B cell (primary cell): Measurements from ENCODE around the gene NETO1. TPM values are rescaled to one million over a fixed set of nuclear protein-coding genes. Genes with fewer than 3 reads are reported as not detected.

Experiments used
- ATAC-seq: fragments of 200-7000 bp; cut with Tn5 transposase; one replicate; pipeline ENCODE4 v1.10.0; 2021; ENCODE audit warnings: low read depth, mild to moderate bottlenecking, moderate number of reproducible peaks, moderate library complexity
- CTCF ChIA-PET: fragments of 350-600 bp; sonication (Branson Sonifier 250); formaldehyde crosslinking; loops from one replicate; lab custom pipeline; 2021; ENCODE audit warnings: antibody characterized with exemption, inconsistent platforms; lab: Charles Lee
- POLR2A ChIA-PET: fragments of 350-600 bp; sonication (Branson Sonifier 250); formaldehyde crosslinking; loops from one replicate; lab custom pipeline; 2021; ENCODE audit warnings: antibody characterized with exemption; lab: Charles Lee
- DNase-seq: peaks from one replicate; pipeline ENCODE4 v3.0.0; 2013
- H2AFZ ChIP-seq: 2 replicates; pipeline ENCODE4 v1.6.1; 2012; ENCODE audit warnings: mild to moderate bottlenecking, low read depth, low read length; ENCODE audit not compliant: insufficient read depth, poor library complexity, severe bottlenecking
- H3K27ac ChIP-seq, 2 donors: 1 replicate in 1 of 2; 2 replicates in 1 of 2; pipeline ENCODE4 v1.5.1; 2012 to 2013; ENCODE audit warnings: low read length in 2 of 2, mild to moderate bottlenecking in 2 of 2, moderate library complexity in 1 of 2
- H3K27me3 ChIP-seq, 4 experiments: fragments of 200-600 bp in 1 of 4; sonication (generic) in 1 of 4; replicated peaks in 1 of 4; 1 replicate in 2 of 4; 2 replicates in 2 of 4; pipeline versions ENCODE4 v1.6.1 to v1.7.0; 2013 to 2016; ENCODE audit warnings: low read length in 3 of 4, mild to moderate bottlenecking in 2 of 4, mixed read lengths in 1 of 4, moderate library complexity in 1 of 4; ENCODE audit not compliant: insufficient read depth in 4 of 4, control insufficient read depth in 3 of 4; ENCODE audit errors: control extremely low read depth in 1 of 4
- H3K36me3 ChIP-seq, 2 experiments: replicated peaks in 1 of 2; 1 replicate in 1 of 2; 2 replicates in 1 of 2; pipeline versions ENCODE4 v1.6.1 to v1.7.1; 2013; ENCODE audit warnings: low read length in 1 of 2; ENCODE audit not compliant: insufficient read depth in 2 of 2, control insufficient read depth in 1 of 2; ENCODE audit errors: control extremely low read depth in 1 of 2, extremely low read depth in 1 of 2
- H3K4me1 ChIP-seq, 2 donors: fragments of 200-600 bp in 1 of 2; sonication (generic) in 1 of 2; 1 replicate in 1 of 2; 2 replicates in 1 of 2; pipeline versions ENCODE4 v1.5.1 to v1.6.1; 2013 to 2017; ENCODE audit warnings: low read length in 2 of 2; ENCODE audit not compliant: control insufficient read depth in 2 of 2, insufficient read depth in 2 of 2
- H3K4me2 ChIP-seq: replicated peaks from 2 replicates; pipeline ENCODE3; 2012; ENCODE audit warnings: mild to moderate bottlenecking, low read depth, low read length; ENCODE audit not compliant: poor library complexity, severe bottlenecking
- H3K4me3 ChIP-seq, 5 experiments: fragments of 200-600 bp in 1 of 5; sonication (generic) in 1 of 5; 1 replicate in 3 of 5; 2 replicates in 2 of 5; pipeline versions ENCODE4 v1.5.1 to v1.7.0; 2011 to 2016; ENCODE audit warnings: low read length in 4 of 5, mild to moderate bottlenecking in 4 of 5, low read depth in 2 of 5, control low read depth in 1 of 5, moderate library complexity in 1 of 5; ENCODE audit not compliant: insufficient read depth in 1 of 5; ENCODE audit errors: control extremely low read depth in 1 of 5, extremely low read depth in 1 of 5
- H3K79me2 ChIP-seq: fragments of 200-600 bp; sonication (generic); one replicate; pipeline ENCODE4 v1.6.0; 2016; ENCODE audit warnings: low read length; ENCODE audit not compliant: control insufficient read depth, insufficient read depth
- H3K9ac ChIP-seq: fragments of 200-600 bp; sonication (generic); 2 replicates; pipeline ENCODE4 v1.6.1; 2017; ENCODE audit warnings: mild to moderate bottlenecking, low read length, moderate library complexity
- H3K9me3 ChIP-seq, 3 donors: one replicate each; pipeline versions ENCODE4 v1.6.1 to v1.7.1; 2013; ENCODE audit warnings: low read length in 2 of 3; ENCODE audit not compliant: control insufficient read depth in 2 of 3, insufficient read depth in 1 of 3; ENCODE audit errors: control extremely low read depth in 1 of 3
- H4K20me1 ChIP-seq: 2 replicates; pipeline ENCODE4 v1.6.0; 2012; ENCODE audit warnings: mild to moderate bottlenecking, low read length; ENCODE audit not compliant: insufficient read depth, control insufficient read depth, poor library complexity, severe bottlenecking
- H3K27ac Mint-ChIP-seq: one replicate; pipeline ENCODE4 v1.8.0; 2021; ENCODE audit warnings: mixed read lengths
- H3K27me3 Mint-ChIP-seq: one replicate; pipeline ENCODE4 v1.8.0; 2021; ENCODE audit warnings: mixed read lengths
- H3K4me1 Mint-ChIP-seq: one replicate; pipeline ENCODE4 v1.8.0; 2021; ENCODE audit warnings: mixed read lengths
- H3K4me3 Mint-ChIP-seq: one replicate; pipeline ENCODE4 v1.8.0; 2021; ENCODE audit warnings: mixed read lengths
- H3K9me3 Mint-ChIP-seq: one replicate; pipeline ENCODE4 v1.8.0; 2022; ENCODE audit warnings: mixed read lengths; ENCODE audit not compliant: insufficient read depth
- CTCF ChIP-seq: fragments of 200-600 bp; IDR thresholded peaks from one replicate; pipeline ENCODE4 v1.8.0; 2022; ENCODE audit warnings: antibody characterized with exemption, mild to moderate bottlenecking
- EZH2 ChIP-seq: IDR thresholded peaks from 2 replicates; pipeline ENCODE4 v1.6.1; 2012; ENCODE audit warnings: borderline replicate concordance, low read depth, mild to moderate bottlenecking, moderate library complexity, low read length; ENCODE audit not compliant: insufficient read depth, poor library complexity, severe bottlenecking
- WGBS: methylation state at CpG from one replicate; pipeline ENCODE4 v1.1.5; 2013; ENCODE audit warnings: missing lambda C conversion rate; ENCODE audit not compliant: insufficient coverage; 5-methylcytosine and 5-hydroxymethylcytosine counted together
- intact Hi-C: fragments of 100-400 bp; cut with micrococcal nuclease; formaldehyde crosslinking; loops from one replicate; pipeline ENCODE4 v1.10.0; 2022
- polyA plus RNA-seq: library from polyadenylated mRNA; depleted of rRNA; stranded (reverse); fragments of >200 nt; gene quantifications from 2 replicates; pipeline ENCODE4 v1.2.3, GENCODE V29; 2012
- total RNA-seq, 2 donors: library from RNA; stranded (reverse); fragments of 120-200 nt in 1 of 2; gene quantifications; 1 replicate in 1 of 2; 2 replicates in 1 of 2; pipeline versions ENCODE4 v1.2.3 to v1.2.4, GENCODE V29; 2013 to 2022

The NETO1 gene
- total and polyA plus RNA-seq, 2 donors (not counting 1 experiment from before 2014, with no cell fraction given) = 8.4 to 10.5 TPM

- CTCF ChIA-PET = no interaction called here
- Histone ChIP-seq H3K36me3 (no peaks in the 10 kb centered on the region), H3K27ac (no peak overlapping the region), H3K9ac (no peak overlapping the region), H3K79me2 (no peaks in the 10 kb centered on the region), H3K4me2 (no peak overlapping the region), H3K4me3 (no peak overlapping the region), H3K27me3 (no peaks in the 10 kb centered on the region), H3K9me3 (no peaks in the 10 kb centered on the region), H3K4me1 (no peaks in the 10 kb centered on the region), H4K20me1 (no peaks in the 10 kb centered on the region), H2AFZ (no peak overlapping the region)
- H3K4me1 Mint-ChIP-seq = no peaks in the 10 kb centered on the region
- DNase-seq (no peak), ATAC-seq (no peak)
- POLR2A ChIA-PET = no interaction called here
- intact Hi-C loops = no loop called here
- no peak overlapping the region for H3K4me3 Mint-ChIP-seq
- H3K27me3 Mint-ChIP-seq = peaks cover 3% of the 10 kb centered on the region
- TF ChIP-seq CTCF = no peak
- TF ChIP-seq EZH2 = no peak
- no peaks in the 10 kb centered on the region for H3K9me3 Mint-ChIP-seq
- no peak overlapping the region for H3K27ac Mint-ChIP-seq
Observed at GRCh38 chr18:72772916-72773315, 94.9 kb downstream of the NETO1 start.

- POLR2A ChIA-PET = no interaction called here
- Histone ChIP-seq H2AFZ (no peak overlapping the region), H3K9ac (no peak overlapping the region), H3K27ac (no peak overlapping the region), H3K79me2 (no peaks in the 10 kb centered on the region), H3K4me2 (no peak overlapping the region), H4K20me1 (no peaks in the 10 kb centered on the region), H3K4me3 (no peak overlapping the region), H3K27me3 (no peaks in the 10 kb centered on the region), H3K4me1 (no peaks in the 10 kb centered on the region), H3K36me3 (no peaks in the 10 kb centered on the region), H3K9me3 (peaks cover 0 to 7% (median 2%) of the 10 kb centered on the region in 3 donors)
- Mint-ChIP-seq H3K9me3 (no peaks in the 10 kb centered on the region), H3K27ac (no peak overlapping the region), H3K27me3 (peaks cover 3% of the 10 kb centered on the region), H3K4me1 (no peaks in the 10 kb centered on the region), H3K4me3 (no peak overlapping the region)
- no peak for ATAC-seq
- CTCF ChIA-PET = no interaction called here
- no peak for DNase-seq
- intact Hi-C loops = loop anchor here (10.0 kb wide), 1 partner anchor 1346 kb away; no protein-coding TSS in a partner anchor
- 78% methylated on average over 5 of the region's 8 CpGs for WGBS
- TF ChIP-seq CTCF = no peak
- no peak for TF ChIP-seq EZH2
Observed at GRCh38 chr18:72768681-72769229, 99.0 kb downstream of the NETO1 start.
